GM12875 (cell line): ENCODE data around the gene CCL7.
"Not testable (repeated sequence)": the region's sequence is repeated elsewhere in the genome, so short reads cannot be mapped to it uniquely, and the experiment has no call there.

Experiments used
- H3K4me3 ChIP-seq: one replicate; pipeline ENCODE4 v1.5.1; 2011; ENCODE audit warnings: low read depth, low read length, control low read depth
- TF ChIP-seq, protein P1 (sequence below): IDR thresholded peaks from 2 replicates; pipeline ENCODE4 v1.5.1; 2011; ENCODE audit warnings: low read depth, mild to moderate bottlenecking, control low read depth, inconsistent platforms, low read length, moderate library complexity, borderline replicate concordance; ENCODE audit not compliant: insufficient read depth

The CCL7 gene

DNA sequence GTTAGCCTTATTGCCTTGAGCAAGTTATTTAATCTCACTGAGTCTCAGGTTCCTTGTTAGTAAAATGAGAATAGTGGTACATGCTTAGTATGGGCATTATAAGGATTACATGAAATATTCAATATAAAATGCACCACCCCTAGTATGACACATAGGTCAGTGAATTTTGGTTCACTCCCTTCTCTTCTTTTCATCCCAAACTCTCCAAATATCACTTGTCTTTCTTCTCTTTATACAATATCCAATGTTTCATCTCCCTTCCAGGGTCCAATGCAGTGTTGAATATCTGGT is 43.3 kb upstream of the CCL7 start:
- TF ChIP-seq, protein P1, sequence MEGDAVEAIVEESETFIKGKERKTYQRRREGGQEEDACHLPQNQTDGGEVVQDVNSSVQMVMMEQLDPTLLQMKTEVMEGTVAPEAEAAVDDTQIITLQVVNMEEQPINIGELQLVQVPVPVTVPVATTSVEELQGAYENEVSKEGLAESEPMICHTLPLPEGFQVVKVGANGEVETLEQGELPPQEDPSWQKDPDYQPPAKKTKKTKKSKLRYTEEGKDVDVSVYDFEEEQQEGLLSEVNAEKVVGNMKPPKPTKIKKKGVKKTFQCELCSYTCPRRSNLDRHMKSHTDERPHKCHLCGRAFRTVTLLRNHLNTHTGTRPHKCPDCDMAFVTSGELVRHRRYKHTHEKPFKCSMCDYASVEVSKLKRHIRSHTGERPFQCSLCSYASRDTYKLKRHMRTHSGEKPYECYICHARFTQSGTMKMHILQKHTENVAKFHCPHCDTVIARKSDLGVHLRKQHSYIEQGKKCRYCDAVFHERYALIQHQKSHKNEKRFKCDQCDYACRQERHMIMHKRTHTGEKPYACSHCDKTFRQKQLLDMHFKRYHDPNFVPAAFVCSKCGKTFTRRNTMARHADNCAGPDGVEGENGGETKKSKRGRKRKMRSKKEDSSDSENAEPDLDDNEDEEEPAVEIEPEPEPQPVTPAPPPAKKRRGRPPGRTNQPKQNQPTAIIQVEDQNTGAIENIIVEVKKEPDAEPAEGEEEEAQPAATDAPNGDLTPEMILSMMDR = no peak
- H3K4me3 ChIP-seq = no peak overlapping the region

DNA sequence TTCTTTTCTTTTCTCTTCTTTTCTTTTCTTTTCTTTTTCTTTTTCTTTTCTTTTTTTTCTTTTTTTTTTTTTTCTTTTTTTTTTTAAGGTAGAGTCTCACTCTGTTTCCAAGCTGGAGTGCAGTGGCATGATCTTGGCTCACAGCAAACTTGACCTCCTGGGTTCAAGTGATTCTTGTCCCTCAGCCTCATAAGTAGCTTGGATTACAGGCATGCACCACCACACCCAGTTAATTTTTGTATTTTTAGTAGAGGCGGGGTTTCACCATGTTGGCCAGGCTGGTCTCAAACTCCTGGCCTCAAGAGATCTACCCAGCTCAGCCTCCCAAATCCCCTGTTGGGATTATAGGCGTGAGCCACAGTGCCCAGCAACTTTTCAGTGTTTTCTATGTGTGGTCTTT is 42.7 kb upstream of the CCL7 start:
- not testable (repeated sequence) for H3K4me3 ChIP-seq

DNA sequence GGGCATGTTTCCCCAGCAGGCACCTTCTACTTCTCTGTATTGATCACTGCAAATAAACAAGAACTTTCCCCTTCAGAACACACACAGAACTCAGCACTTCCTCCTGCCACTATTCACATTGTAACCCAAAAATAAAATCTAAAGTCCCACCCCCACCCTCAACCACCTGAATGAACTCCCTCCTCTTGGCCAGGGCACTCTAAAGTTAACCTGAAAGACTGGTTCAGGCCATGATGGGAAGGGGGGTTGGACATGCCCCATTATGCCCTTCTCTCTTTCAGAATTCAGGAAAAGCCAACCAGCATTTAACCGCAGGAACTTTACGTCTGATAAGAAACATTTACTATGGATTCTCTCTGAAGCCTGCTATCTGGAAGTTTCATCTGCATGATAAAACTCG is 42.3 kb upstream of the CCL7 start:
- no peak overlapping the region for H3K4me3 ChIP-seq
- TF ChIP-seq, protein P1 = no peak

DNA sequence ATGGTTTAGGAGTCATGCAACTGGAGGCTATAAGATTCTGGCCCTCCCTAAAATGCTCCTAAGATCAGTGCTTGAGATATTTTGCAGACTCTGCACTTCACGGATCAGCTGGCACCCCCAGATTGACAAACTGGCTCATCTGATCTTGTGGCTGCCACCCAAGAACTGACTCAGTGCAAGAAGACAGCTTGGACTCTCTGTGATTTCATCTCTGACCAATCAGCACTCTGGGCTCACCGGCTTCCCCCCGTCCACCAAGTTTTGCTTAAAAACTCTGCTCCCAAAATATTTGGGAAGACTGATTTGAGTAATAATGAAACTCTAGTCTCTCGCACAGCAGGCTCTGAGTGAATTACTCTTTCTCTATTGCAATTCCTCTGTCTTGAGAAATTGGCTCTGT is 41.2 kb upstream of the CCL7 start:
- TF ChIP-seq, protein P1 = no peak
- no peak overlapping the region for H3K4me3 ChIP-seq

DNA sequence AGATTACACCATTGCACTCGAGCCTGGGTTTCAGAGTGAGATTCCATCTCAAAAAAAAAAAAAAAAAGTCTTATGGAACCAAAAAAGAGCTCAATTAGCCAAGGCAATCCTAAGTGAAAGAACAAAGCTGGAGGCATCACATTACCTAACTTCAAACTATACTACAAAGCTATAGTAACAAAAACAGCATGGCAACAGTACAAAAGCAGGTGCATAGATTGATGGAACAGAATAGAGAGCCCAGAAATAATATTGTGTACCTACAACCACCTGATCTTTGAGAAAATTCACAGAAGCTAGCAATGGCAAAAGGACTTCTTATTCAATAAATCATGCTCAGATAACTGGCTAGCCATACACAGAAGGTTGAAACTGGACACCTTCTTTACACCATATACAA is 39.7 kb upstream of the CCL7 start:
- H3K4me3 ChIP-seq = no peak overlapping the region
- TF ChIP-seq, protein P1 = no peak

DNA sequence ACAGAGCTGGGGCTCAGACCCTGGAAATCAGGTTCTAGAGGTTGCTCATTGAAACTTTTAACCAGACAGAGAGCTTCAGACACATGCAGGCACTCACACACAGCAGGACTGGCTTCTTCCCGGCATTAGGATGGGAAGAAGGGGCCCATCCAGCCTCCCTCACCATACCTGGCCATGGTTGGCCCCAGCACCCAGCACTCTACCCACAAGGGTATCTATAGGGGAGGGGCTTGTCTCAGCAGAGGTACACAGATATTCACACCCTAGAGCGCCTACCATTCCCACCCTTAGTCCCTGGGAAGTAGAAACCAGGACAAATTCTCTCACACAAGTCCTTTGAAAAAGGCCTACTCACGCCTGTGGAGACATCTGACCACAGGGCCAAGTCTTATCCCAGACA is 35.4 kb upstream of the CCL7 start:
- TF ChIP-seq, protein P1 = no peak

DNA sequence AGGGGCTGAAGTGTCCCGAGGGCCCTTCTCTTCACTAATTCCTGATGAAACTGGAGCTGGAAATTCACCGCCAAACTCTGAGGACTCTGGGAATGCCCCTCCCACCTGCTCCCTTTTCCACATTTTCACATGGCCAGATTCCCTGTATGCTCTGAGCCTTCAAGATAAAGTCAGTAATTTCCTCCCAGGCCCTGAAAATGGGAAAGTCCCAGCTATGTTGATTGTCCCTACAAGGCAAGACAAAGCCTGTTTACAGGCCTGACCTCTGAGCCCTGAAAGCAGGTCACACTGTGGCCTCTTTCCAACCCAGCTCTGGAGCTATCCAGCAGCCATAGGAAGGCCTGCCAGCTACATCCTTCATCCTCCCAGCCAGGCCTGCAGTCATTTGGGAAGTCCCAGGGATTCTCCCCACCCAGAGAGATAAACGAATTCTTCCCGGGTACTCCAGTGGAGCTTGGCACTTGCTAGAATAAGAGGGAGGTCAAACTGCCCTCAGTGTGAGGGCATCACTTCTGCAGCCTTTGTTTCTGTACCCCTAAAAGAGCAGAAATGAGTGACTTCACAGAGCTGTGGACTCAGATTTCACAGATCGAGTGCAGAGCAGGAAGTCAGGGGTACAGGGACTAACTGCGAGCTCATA is 34.5 kb upstream of the CCL7 start:
- TF ChIP-seq, protein P1 = no peak

More for the DNA sequence above, 35.4 kb upstream of the CCL7 start:
- H3K4me3 ChIP-seq = no peak overlapping the region

More for the DNA sequence above, 34.5 kb upstream of the CCL7 start:
- H3K4me3 ChIP-seq = no peak overlapping the region
